Thyroid gland (tissue), 4 donors: ENCODE measurements around the gene LRRC74B. TPM values are rescaled to one million over a fixed set of nuclear protein-coding genes. Genes with fewer than 3 reads are reported as not detected.

ENCODE experiments used
- DNase-seq, 2 donors: peaks; one replicate each; pipeline ENCODE4 v3.0.0-alpha.2; 2019
- H3K27ac ChIP-seq, 3 donors: fragments of 200-600 bp; sonication (generic); 1 replicate in 2 of 3; 2 replicates in 1 of 3; pipeline ENCODE4 v1.5.1; 2016 to 2019; ENCODE audit warnings: mild to moderate bottlenecking in 1 of 3, moderate library complexity in 1 of 3
- H3K27me3 ChIP-seq: fragments of 200-600 bp; sonication (generic); one replicate; pipeline ENCODE4 v1.5.1; 2019
- H3K36me3 ChIP-seq, 2 donors: fragments of 200-600 bp; sonication (generic); one replicate each; pipeline ENCODE4 v1.5.1; 2016 to 2019
- H3K4me1 ChIP-seq, 2 donors: fragments of 200-600 bp; sonication (generic); one replicate each; pipeline ENCODE4 v1.5.1; 2017 to 2019
- H3K4me3 ChIP-seq, 3 donors: fragments of 200-600 bp; sonication (generic); replicated peaks in 1 of 3; 1 replicate in 2 of 3; 2 replicates in 1 of 3; pipeline ENCODE4 v1.5.1; 2016; ENCODE audit warnings: mild to moderate bottlenecking in 1 of 3
- H3K9me3 ChIP-seq: fragments of 200-600 bp; sonication (generic); one replicate; pipeline ENCODE4 v1.5.1; 2017
- POLR2A ChIP-seq, 2 donors: fragments of 450-650 bp; IDR thresholded peaks; one replicate each; pipeline ENCODE4 v1.6.1; 2017; ENCODE audit warnings: antibody characterized with exemption in 2 of 2, mild to moderate bottlenecking in 2 of 2, moderate library complexity in 1 of 2
- WGBS, 2 donors: methylation state at CpG; one replicate each; pipeline ENCODE4 v1.1.5; 2017; 5-methylcytosine and 5-hydroxymethylcytosine counted together
- intact Hi-C: fragments of 100-400 bp; cut with DNase I; formaldehyde crosslinking; loops from one replicate; pipeline ENCODE4 v1.15.1; 2023
- total RNA-seq, 4 donors: library from RNA; depleted of rRNA; stranded (reverse); fragments of >200 nt; gene quantifications; one replicate each; pipeline ENCODE4 v1.2.3, GENCODE V29; 2016
- TF ChIP-seq, protein P1 (sequence below), 6 experiments: fragments of 200-600 bp in 3 of 6; fragments of 450-650 bp in 3 of 6; sonication (generic) in 3 of 6; IDR thresholded peaks; one replicate each; pipeline ENCODE4 v1.5.1; 2016 to 2019; ENCODE audit warnings: antibody characterized with exemption in 6 of 6, mild to moderate bottlenecking in 2 of 6, inconsistent platforms in 1 of 6, moderate library complexity in 1 of 6

LRRC74B gene
- total RNA-seq, 4 donors from 2014 or later, result not detected

DNA sequence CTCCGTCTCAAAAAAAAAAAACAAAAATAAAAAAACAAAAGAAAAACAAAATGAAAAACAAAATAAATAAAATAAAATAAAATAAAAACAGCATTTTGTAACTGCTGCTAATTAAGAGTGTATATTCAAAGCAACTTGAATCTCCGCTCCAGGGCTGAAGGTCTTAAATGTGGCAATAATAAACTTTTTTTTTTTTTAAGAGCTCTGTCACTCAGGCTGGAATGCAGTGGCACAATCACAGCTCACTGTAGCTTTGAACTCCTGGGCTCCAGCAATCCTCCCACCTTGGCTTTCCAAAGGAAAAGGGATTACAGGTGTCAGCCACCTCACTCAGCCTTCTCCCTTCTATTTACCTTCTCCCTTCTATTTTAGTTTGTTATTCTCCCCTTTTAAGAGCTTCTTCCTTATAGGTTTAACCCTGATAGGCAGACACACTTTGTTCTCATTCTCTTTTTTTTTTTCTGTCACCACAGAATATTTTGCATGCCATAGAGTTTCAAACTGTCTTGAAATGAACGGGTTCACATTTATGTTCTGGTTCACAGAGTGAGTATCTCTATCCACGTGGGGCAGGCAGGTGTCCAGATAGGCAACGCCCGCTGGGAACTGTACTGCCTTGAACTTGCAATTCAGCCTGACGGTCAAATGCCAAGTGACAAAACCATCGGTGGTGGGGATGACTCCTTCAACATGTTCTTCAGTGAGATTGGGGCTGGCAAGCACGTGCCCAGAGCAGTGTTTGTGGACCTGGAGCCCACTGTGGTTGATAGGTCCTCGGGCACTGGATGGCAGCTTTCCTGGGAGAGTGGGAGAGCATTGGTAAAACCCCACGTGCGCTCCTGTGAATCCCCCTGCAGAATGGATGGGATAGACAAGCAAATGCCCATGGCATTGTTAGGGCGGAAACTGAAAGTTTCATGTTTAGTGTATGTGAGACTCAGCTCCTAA, 19.4 kb downstream of the LRRC74B start:
- DNase-seq, result peak in 1 of 2 donors; percentile 12
- no peak for TF ChIP-seq POLR2A (IDR thresholded peaks at IDR 0.05)
- TF ChIP-seq, protein P1, sequence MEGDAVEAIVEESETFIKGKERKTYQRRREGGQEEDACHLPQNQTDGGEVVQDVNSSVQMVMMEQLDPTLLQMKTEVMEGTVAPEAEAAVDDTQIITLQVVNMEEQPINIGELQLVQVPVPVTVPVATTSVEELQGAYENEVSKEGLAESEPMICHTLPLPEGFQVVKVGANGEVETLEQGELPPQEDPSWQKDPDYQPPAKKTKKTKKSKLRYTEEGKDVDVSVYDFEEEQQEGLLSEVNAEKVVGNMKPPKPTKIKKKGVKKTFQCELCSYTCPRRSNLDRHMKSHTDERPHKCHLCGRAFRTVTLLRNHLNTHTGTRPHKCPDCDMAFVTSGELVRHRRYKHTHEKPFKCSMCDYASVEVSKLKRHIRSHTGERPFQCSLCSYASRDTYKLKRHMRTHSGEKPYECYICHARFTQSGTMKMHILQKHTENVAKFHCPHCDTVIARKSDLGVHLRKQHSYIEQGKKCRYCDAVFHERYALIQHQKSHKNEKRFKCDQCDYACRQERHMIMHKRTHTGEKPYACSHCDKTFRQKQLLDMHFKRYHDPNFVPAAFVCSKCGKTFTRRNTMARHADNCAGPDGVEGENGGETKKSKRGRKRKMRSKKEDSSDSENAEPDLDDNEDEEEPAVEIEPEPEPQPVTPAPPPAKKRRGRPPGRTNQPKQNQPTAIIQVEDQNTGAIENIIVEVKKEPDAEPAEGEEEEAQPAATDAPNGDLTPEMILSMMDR (IDR thresholded peaks at IDR 0.05), result no peak
- 67 to 68% methylated on average over 13 of the region's 13 CpGs for WGBS, 2 donors
- Histone ChIP-seq H3K27me3 (no peaks in the 10 kb centered on the region), H3K4me3 (no peak overlapping the region), H3K36me3 (no peaks in the 10 kb centered on the region), H3K4me1 (no peaks in the 10 kb centered on the region), H3K9me3 (no peaks in the 10 kb centered on the region), H3K27ac (no peak overlapping the region)
- intact Hi-C loops, result no loop called here

DNA sequence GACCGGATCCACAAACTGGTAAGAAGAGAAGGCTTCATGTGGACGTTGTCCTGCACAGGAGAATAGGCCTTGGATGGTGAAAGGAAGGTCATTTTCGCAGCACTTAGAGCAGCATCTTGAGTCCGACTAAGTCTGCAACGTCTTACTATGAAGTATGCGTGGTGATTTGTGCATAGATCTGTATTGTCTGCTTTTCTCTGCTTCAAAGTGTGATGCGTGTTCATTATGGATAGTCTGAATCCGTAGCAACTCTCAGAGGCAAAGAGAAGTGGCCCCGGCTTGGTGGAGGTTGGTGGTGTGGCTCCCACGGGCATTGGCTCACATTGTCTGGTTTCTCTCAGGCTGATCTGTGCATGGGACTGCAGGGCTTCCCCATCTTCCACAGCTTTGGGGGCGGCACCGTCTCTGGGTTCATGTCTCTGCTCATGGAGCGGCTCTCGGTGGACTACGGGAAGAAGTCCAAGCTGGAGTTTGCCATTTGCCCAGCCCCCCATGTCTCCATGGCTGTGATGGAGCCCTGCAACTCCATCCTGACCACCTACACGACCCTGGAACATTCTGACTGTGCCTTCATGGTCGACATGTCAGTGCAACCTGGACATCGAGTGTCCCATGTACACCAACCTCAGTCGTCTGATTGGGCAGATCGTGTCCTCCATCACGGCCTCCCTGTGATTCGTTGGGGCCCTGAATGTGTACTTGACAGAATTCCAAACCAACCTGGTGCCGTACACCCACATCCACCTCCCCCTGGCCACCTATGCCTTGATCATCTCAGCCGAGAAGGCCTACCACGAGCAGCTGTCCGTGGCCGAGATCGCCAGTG, 21.5 kb downstream of the LRRC74B start:
- TF ChIP-seq, protein P1 (IDR thresholded peaks at IDR 0.05), result no peak
- TF ChIP-seq POLR2A (IDR thresholded peaks at IDR 0.05), result no peak
- Histone ChIP-seq H3K27me3 (no peaks in the 10 kb centered on the region), H3K9me3 (no peaks in the 10 kb centered on the region), H3K4me1 (no peaks in the 10 kb centered on the region), H3K27ac (no peak overlapping the region), H3K36me3 (no peaks in the 10 kb centered on the region), H3K4me3 (no peak overlapping the region)
- intact Hi-C loops, result no loop called here
- DNase-seq, result no peak
- 88 to 93% methylated on average over 19 to 22 of the region's 28 CpGs for WGBS, 2 donors

DNA sequence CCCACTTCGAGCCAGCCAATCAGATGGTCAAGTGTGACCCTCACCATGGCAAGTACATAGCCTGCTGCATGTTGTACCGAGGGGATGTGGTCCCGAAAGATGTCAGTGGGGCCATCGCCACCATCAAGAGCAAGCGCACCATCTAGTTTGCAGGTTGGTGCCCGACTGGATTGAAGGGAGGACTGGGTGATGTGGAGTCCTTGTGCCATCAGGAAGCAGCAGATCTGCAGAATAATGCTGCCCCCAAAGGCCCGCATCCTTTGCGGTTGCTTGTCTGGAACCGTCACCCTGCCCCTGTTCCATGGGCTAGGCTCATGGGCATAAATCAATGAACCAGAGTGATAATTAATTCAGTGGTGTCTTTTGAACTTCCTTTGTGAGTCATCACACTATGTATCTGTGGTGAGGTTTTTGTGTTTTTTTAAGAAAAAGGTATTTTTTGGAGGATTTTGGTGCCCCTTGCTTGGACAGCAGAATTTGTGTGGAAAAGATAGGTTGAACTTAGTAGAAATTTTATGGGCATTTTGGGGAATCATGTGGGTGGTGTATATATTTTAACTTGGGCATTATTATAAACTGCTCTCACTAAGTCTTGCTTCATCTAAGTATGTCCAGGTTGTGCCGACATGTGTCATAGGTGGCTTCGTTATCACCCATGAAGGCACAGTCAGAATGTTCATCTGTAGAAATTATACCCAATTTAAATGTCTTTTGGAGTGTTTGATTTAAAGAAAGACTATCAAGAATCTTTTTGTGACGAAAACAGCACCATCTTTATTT, 22.3 kb downstream of the LRRC74B start:
- intact Hi-C loops, result no loop called here
- 88 to 95% methylated on average over 11 to 12 of the region's 12 CpGs for WGBS, 2 donors
- TF ChIP-seq, protein P1 (IDR thresholded peaks at IDR 0.05), result no peak
- no peak for TF ChIP-seq POLR2A (IDR thresholded peaks at IDR 0.05)

DNA sequence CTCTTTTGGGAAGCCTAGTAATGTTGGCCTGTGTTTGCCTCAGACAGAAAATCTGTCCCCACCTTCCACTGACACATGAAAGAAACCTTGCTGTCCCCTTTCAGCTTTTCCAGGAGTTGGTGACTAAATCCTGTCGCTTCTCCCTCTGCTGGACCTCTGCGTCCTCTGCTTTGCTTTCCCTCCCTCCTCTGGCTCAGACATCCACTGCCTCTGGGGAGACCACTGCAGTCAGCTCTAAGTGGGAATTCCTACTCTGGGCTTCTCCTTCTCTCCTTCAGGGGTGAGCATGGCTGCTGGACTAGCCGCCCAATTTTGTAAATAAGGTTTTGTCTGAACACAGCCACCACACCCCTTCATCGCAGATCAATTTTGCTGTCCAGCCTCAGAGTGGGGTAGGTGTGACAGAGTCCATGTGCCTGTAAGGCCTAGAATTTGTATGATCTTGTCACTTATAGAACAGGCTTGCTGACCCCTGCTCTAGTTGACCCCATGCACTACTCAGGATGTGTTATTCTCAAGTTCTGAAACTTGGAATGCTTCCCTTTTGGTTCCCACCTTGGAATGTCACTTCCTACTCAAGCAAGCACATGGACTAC, 23.0 kb downstream of the LRRC74B start:
- H3K4me3 ChIP-seq, result no peak overlapping the region
- WGBS, 2 donors, result 78 to 89% methylated on average over 4 of the region's 4 CpGs
- no peaks in the 10 kb centered on the region for H3K9me3 ChIP-seq
- no peak overlapping the region for H3K27ac ChIP-seq
- DNase-seq, result no peak
- H3K27me3 ChIP-seq, result no peaks in the 10 kb centered on the region
- intact Hi-C loops, result no loop called here
- no peak for TF ChIP-seq POLR2A (IDR thresholded peaks at IDR 0.05)
- TF ChIP-seq, protein P1 (IDR thresholded peaks at IDR 0.05), result no peak
- H3K4me1 ChIP-seq, result no peaks in the 10 kb centered on the region
- no peaks in the 10 kb centered on the region for H3K36me3 ChIP-seq

More for the DNA sequence above, 22.3 kb downstream of the LRRC74B start:
- Histone ChIP-seq H3K4me1 (no peaks in the 10 kb centered on the region), H3K36me3 (no peaks in the 10 kb centered on the region), H3K9me3 (no peaks in the 10 kb centered on the region), H3K4me3 (no peak overlapping the region), H3K27me3 (no peaks in the 10 kb centered on the region), H3K27ac (no peak overlapping the region)
- DNase-seq, result no peak
